Measurements from ENCODE around the gene LAMA2. TPM values are rescaled to one million over a fixed set of nuclear protein-coding genes. Genes with fewer than 3 reads are reported as not detected.

The LAMA2 gene
- total RNA-seq, 2 donors from 2014 or later = 3.6 to 7.5 TPM

- Histone ChIP-seq H3K9me3 (no peaks in the 10 kb centered on the region), H3K4me3 (no peak overlapping the region), H3K27ac (no peak overlapping the region), H3K4me1 (no peaks in the 10 kb centered on the region), H3K9ac (ENCODE audit: low read depth in 2 of 2, low read length in 2 of 2) (no peak overlapping the region), H3K27me3 (no peaks in the 10 kb centered on the region), H3K36me3 (no peaks in the 10 kb centered on the region)
- no peak for DNase-seq
- TF ChIP-seq CTCF (IDR thresholded peaks at IDR 0.05) = no peak
- intact Hi-C loops (cut with DNase I) = no loop called here
These were observed 252.5 kb downstream of the LAMA2 start for GRCh38 chr6:129135451-129135850.

- Histone ChIP-seq H3K4me1 (no peaks in the 10 kb centered on the region), H3K27ac (no peak overlapping the region), H3K36me3 (no peaks in the 10 kb centered on the region), H3K9ac (ENCODE audit: low read depth in 2 of 2, low read length in 2 of 2) (no peak overlapping the region), H3K9me3 (no peaks in the 10 kb centered on the region), H3K27me3 (no peaks in the 10 kb centered on the region), H3K4me3 (no peak overlapping the region)
- no peak for TF ChIP-seq CTCF (IDR thresholded peaks at IDR 0.05)
- intact Hi-C loops (cut with DNase I) = no loop called here
- no peak for DNase-seq
These were observed 253.8 kb downstream of the LAMA2 start for GRCh38 chr6:129136751-129137150.

- Histone ChIP-seq H3K9ac (ENCODE audit: low read depth in 2 of 2, low read length in 2 of 2) (no peak overlapping the region), H3K27ac (no peak overlapping the region), H3K9me3 (no peaks in the 10 kb centered on the region), H3K4me1 (no peaks in the 10 kb centered on the region), H3K4me3 (no peak overlapping the region), H3K36me3 (no peaks in the 10 kb centered on the region), H3K27me3 (no peaks in the 10 kb centered on the region)
- TF ChIP-seq CTCF (IDR thresholded peaks at IDR 0.05) = no peak
- intact Hi-C loops (cut with DNase I) = no loop called here
- no peak for DNase-seq
These were observed 255.9 kb downstream of the LAMA2 start for GRCh38 chr6:129138739-129139405.

GRCh38 chr6:129140526-129140925 is 257.6 kb downstream of the LAMA2 start:
- intact Hi-C loops (cut with DNase I) = no loop called here
- Histone ChIP-seq H3K4me3 (no peak overlapping the region), H3K4me1 (no peaks in the 10 kb centered on the region), H3K36me3 (no peaks in the 10 kb centered on the region), H3K27ac (no peak overlapping the region), H3K27me3 (no peaks in the 10 kb centered on the region), H3K9me3 (no peaks in the 10 kb centered on the region), H3K9ac (ENCODE audit: low read depth in 2 of 2, low read length in 2 of 2) (no peak overlapping the region)
- no peak for DNase-seq
- no peak for TF ChIP-seq CTCF (IDR thresholded peaks at IDR 0.05)

GRCh38 chr6:129141499-129141898 is 258.6 kb downstream of the LAMA2 start:
- Histone ChIP-seq H3K27me3 (no peaks in the 10 kb centered on the region), H3K27ac (no peak overlapping the region), H3K4me1 (no peaks in the 10 kb centered on the region), H3K9me3 (no peaks in the 10 kb centered on the region), H3K4me3 (no peak overlapping the region), H3K36me3 (no peaks in the 10 kb centered on the region), H3K9ac (ENCODE audit: low read depth in 2 of 2, low read length in 2 of 2) (no peak overlapping the region)
- no peak for TF ChIP-seq CTCF (IDR thresholded peaks at IDR 0.05)
- intact Hi-C loops (cut with DNase I) = no loop called here
- DNase-seq = no peak

Data from colonic mucosa (tissue), 4 donors.